ENCODE data around the gene ARMH4. TPM values are rescaled to one million over a fixed set of nuclear protein-coding genes. Genes with fewer than 3 reads are reported as not detected.

The ARMH4 gene
- total and polyA plus RNA-seq, 2 donors (not counting 1 experiment from before 2014, with no cell fraction given) = not detected

GRCh38 chr14:58131386-58131785 lies 20.6 kb downstream of the ARMH4 start:
- H3K4me3 Mint-ChIP-seq = no peak overlapping the region
- POLR2A ChIA-PET = no interaction called here
- H3K4me3 ChIP-seq (ENCODE audit: control extremely low read depth in 1 of 5, extremely low read depth in 1 of 5, insufficient read depth in 1 of 5, low read depth in 2 of 5, low read length in 4 of 5) = no peak overlapping the region

More at GRCh38 chr14:58131386-58131785, 20.6 kb downstream of the ARMH4 start:
- Histone ChIP-seq H3K4me2 (replicated peaks; ENCODE audit: low read depth, low read length, poor library complexity, severe bottlenecking) (no peak overlapping the region), H4K20me1 (ENCODE audit: control insufficient read depth, insufficient read depth, low read length, poor library complexity, severe bottlenecking) (no peaks in the 10 kb centered on the region), H3K27me3 (replicated peaks in 1 of 4; ENCODE audit: control extremely low read depth in 1 of 4, control insufficient read depth in 3 of 4, insufficient read depth in 4 of 4, low read length in 3 of 4) (no peaks in the 10 kb centered on the region), H3K79me2 (ENCODE audit: control insufficient read depth, insufficient read depth, low read length) (no peaks in the 10 kb centered on the region), H3K9me3 (ENCODE audit: control extremely low read depth in 1 of 3, control insufficient read depth in 2 of 3, insufficient read depth in 1 of 3, low read length in 2 of 3) (no peaks in the 10 kb centered on the region), H3K9ac (ENCODE audit: low read length) (no peak overlapping the region), H2AFZ (ENCODE audit: insufficient read depth, low read depth, low read length, poor library complexity, severe bottlenecking) (no peak overlapping the region), H3K36me3 (replicated peaks in 1 of 2; ENCODE audit: control extremely low read depth in 1 of 2, control insufficient read depth in 1 of 2, extremely low read depth in 1 of 2, insufficient read depth in 2 of 2, low read length in 1 of 2) (no peaks in the 10 kb centered on the region), H3K27ac (ENCODE audit: low read length in 2 of 2) (no peak overlapping the region), H3K4me1 (ENCODE audit: control insufficient read depth in 2 of 2, insufficient read depth in 2 of 2, low read length in 2 of 2) (no peaks in the 10 kb centered on the region)
- Mint-ChIP-seq H3K9me3 (ENCODE audit: insufficient read depth) (no peaks in the 10 kb centered on the region), H3K4me1 (no peaks in the 10 kb centered on the region), H3K27ac (no peak overlapping the region), H3K27me3 (peaks cover 8% of the 10 kb centered on the region)
- 60% methylated on average over 1 of the region's 1 CpG for WGBS (ENCODE audit: insufficient coverage)
- intact Hi-C loops (cut with micrococcal nuclease) = no loop called here
- no peak for DNase-seq
- TF ChIP-seq CTCF (IDR thresholded peaks at IDR 0.05) (no peak), EZH2 (IDR thresholded peaks at IDR 0.05; ENCODE audit: borderline replicate concordance, insufficient read depth, low read depth, low read length, poor library complexity, severe bottlenecking) (no peak)
- no peak for ATAC-seq (ENCODE audit: low read depth)
- CTCF ChIA-PET = no interaction called here

All from B cell (primary cell).